Activated CD8-positive, alpha-beta T cell treated with anti-CD3 and anti-CD28 coated beads, Interleukin-2, amount 10 ng/mL, durations not matched to agents 7 days and 5 days (primary cell): ENCODE measurements around the gene DPYD. TPM values are rescaled to one million over a fixed set of nuclear protein-coding genes. Genes with fewer than 3 reads are reported as not detected.

ENCODE experiments used
- ATAC-seq: fragments of 150-1000 bp; cut with Tn5 transposase; one replicate; pipeline ENCODE4 v1.10.0; 2021; ENCODE audit warnings: moderate library complexity
- CTCF ChIA-PET: fragments of 350-600 bp; sonication (Branson Sonifier 250); formaldehyde crosslinking; loops from one replicate; lab custom pipeline; 2021; ENCODE audit warnings: antibody characterized with exemption; lab: Charles Lee
- POLR2A ChIA-PET: fragments of 350-600 bp; sonication (Branson Sonifier 250); formaldehyde crosslinking; loops from one replicate; lab custom pipeline; 2021; ENCODE audit warnings: antibody characterized with exemption; lab: Charles Lee
- DNase-seq: peaks from one replicate; pipeline ENCODE4 v3.0.0-alpha.2; 2020
- H3K27ac Mint-ChIP-seq: one replicate; pipeline ENCODE4 v1.8.0; 2021; ENCODE audit warnings: mild to moderate bottlenecking, mixed read lengths
- H3K27me3 Mint-ChIP-seq: one replicate; pipeline ENCODE4 v1.8.0; 2021; ENCODE audit warnings: low read depth, mixed read lengths
- H3K36me3 Mint-ChIP-seq: one replicate; pipeline ENCODE4 v1.8.0; 2021; ENCODE audit warnings: low read depth, mixed read lengths
- H3K4me1 Mint-ChIP-seq: one replicate; pipeline ENCODE4 v1.8.0; 2021; ENCODE audit warnings: low read depth, mixed read lengths
- H3K4me3 Mint-ChIP-seq: one replicate; pipeline ENCODE4 v1.8.0; 2021; ENCODE audit warnings: mild to moderate bottlenecking, mixed read lengths
- H3K9me3 Mint-ChIP-seq: one replicate; pipeline ENCODE4 v1.8.0; 2022; ENCODE audit warnings: mixed read lengths; ENCODE audit not compliant: insufficient read depth
- total RNA-seq, 2 experiments: library from RNA; stranded (reverse); gene quantifications; one replicate each; pipeline ENCODE4 v1.2.3, GENCODE V29; 2021

The DPYD gene
- total RNA-seq, 2 experiments from 2014 or later, result 41.1 to 43.3 TPM

GRCh38 chr1:97668945-97669344 lies 251.9 kb downstream of the DPYD start:
- H3K4me1 Mint-ChIP-seq, result no peaks in the 10 kb centered on the region
- H3K4me3 Mint-ChIP-seq, result no peak overlapping the region
- ChIA-PET CTCF (interaction anchor here (1.4 kb wide), 1 partner anchor 107 kb away, joined by 3 read pairs; no protein-coding TSS in a partner anchor), POLR2A (no interaction called here)
- no peaks in the 10 kb centered on the region for H3K36me3 Mint-ChIP-seq
- H3K27ac Mint-ChIP-seq, result no peak overlapping the region
- ATAC-seq, result no peak
- no peak for DNase-seq
- no peaks in the 10 kb centered on the region for H3K27me3 Mint-ChIP-seq
- H3K9me3 Mint-ChIP-seq, result no peaks in the 10 kb centered on the region

DNA sequence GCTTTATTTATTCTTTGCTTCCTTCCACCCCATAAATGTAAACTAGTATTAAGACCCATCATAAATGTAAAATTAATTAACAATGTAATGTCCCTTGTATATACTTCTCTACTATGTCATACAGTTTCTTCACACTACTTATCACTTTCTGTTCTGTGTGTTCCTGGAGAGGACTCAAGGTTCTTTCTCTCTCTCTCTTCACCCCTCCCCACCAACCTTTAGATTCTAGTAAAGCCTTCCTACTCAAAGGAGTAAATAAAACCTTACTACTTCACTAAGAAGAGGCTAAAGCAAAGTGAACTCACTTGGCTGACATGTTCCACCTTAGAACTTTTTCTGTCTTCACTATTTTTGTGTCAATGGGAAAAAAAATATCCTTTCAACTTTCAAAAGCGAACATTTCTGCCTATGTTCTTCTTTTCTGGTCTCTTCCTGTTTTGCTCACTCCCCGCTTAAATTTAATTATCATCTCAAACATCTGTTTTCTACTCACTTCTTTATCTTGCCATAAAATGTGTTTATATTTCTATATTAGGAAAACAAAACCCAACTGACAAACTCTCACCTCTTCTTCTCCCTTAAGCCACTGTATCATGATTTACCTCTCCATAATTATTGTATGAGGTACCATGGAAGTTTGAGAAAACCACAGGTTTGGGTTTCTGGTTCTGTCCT lies 260.3 kb downstream of the DPYD start:
- H3K27me3 Mint-ChIP-seq, result no peaks in the 10 kb centered on the region
- no peak overlapping the region for H3K27ac Mint-ChIP-seq
- no peak for DNase-seq
- no peaks in the 10 kb centered on the region for H3K36me3 Mint-ChIP-seq
- ATAC-seq, result no peak
- H3K4me1 Mint-ChIP-seq, result no peaks in the 10 kb centered on the region
- H3K9me3 Mint-ChIP-seq, result no peaks in the 10 kb centered on the region
- CTCF ChIA-PET, result interaction anchor here (0.6 kb wide), 1 partner anchor 411 kb away, joined by 3 read pairs; no protein-coding TSS in a partner anchor
- H3K4me3 Mint-ChIP-seq, result no peak overlapping the region
- POLR2A ChIA-PET, result no interaction called here

DNA sequence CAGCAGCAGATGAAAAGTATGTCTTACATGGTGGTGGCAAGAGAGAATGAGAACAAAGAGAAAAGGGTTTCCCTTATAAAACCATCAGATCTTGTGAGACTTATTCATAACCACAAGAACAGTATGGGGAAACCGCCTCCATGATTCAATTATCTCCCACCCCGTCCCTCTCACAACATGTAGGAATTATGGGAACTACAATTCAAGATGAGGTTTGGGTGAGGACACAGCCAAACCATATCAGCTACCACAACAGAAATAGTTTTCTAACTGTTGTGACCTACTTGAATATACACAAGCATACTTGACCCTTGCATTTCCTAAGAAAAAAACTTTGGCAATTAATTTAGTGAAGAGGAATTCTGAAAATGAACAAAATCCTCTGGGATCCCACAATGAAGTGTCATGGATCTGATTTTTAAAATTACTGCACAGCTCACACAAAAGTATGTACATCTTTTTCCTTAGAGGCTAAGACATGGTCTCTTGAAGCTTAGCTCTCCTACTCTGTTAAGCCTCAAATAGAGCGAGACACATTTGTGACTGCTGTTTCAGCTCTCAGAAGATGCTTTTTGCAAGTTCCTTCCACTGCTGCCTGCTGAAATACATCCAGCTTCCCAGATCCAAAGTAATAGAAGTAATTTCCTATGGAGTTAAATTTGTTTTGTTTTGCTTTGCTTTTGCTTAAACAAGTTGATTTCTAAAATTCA lies 265.8 kb downstream of the DPYD start:
- DNase-seq, result no peak
- POLR2A ChIA-PET, result no interaction called here

GRCh38 chr1:97651250-97651649 lies 269.6 kb downstream of the DPYD start:
- no peaks in the 10 kb centered on the region for H3K4me1 Mint-ChIP-seq
- no peak for DNase-seq
- H3K4me3 Mint-ChIP-seq, result no peak overlapping the region
- POLR2A ChIA-PET, result no interaction called here
- H3K27me3 Mint-ChIP-seq, result no peaks in the 10 kb centered on the region
- peaks cover 2% of the 10 kb centered on the region for H3K36me3 Mint-ChIP-seq
- CTCF ChIA-PET, result no interaction called here
- H3K9me3 Mint-ChIP-seq, result peaks cover 1% of the 10 kb centered on the region
- no peak overlapping the region for H3K27ac Mint-ChIP-seq
- ATAC-seq, result no peak

More for the DNA sequence above, 265.8 kb downstream of the DPYD start:
- CTCF ChIA-PET, result no interaction called here
- no peak for ATAC-seq
- H3K4me3 Mint-ChIP-seq, result no peak overlapping the region
- no peaks in the 10 kb centered on the region for H3K9me3 Mint-ChIP-seq
- H3K27ac Mint-ChIP-seq, result no peak overlapping the region
- no peaks in the 10 kb centered on the region for H3K4me1 Mint-ChIP-seq
- H3K36me3 Mint-ChIP-seq, result no peaks in the 10 kb centered on the region
- no peaks in the 10 kb centered on the region for H3K27me3 Mint-ChIP-seq

GRCh38 chr1:97649591-97649990 lies 271.2 kb downstream of the DPYD start:
- ChIA-PET CTCF (no interaction called here), POLR2A (no interaction called here)
- no peaks in the 10 kb centered on the region for H3K4me1 Mint-ChIP-seq
- DNase-seq (no peak), ATAC-seq (no peak)
- peaks cover 9% of the 10 kb centered on the region for H3K9me3 Mint-ChIP-seq
- no peak overlapping the region for H3K27ac Mint-ChIP-seq
- H3K4me3 Mint-ChIP-seq, result no peak overlapping the region
- H3K36me3 Mint-ChIP-seq, result peaks cover 2% of the 10 kb centered on the region
- no peaks in the 10 kb centered on the region for H3K27me3 Mint-ChIP-seq

GRCh38 chr1:97647776-97648175 lies 273.1 kb downstream of the DPYD start:
- Mint-ChIP-seq H3K9me3 (peaks cover 9% of the 10 kb centered on the region), H3K27me3 (no peaks in the 10 kb centered on the region), H3K27ac (no peak overlapping the region), H3K36me3 (peaks cover 6% of the 10 kb centered on the region), H3K4me3 (no peak overlapping the region), H3K4me1 (no peaks in the 10 kb centered on the region)
- DNase-seq (no peak), ATAC-seq (no peak)
- POLR2A ChIA-PET, result no interaction called here
- CTCF ChIA-PET, result no interaction called here

- ChIA-PET POLR2A (no interaction called here), CTCF (no interaction called here)
- Mint-ChIP-seq H3K9me3 (peaks cover 9% of the 10 kb centered on the region), H3K36me3 (peaks cover 6% of the 10 kb centered on the region), H3K27ac (no peak overlapping the region), H3K4me1 (no peaks in the 10 kb centered on the region), H3K4me3 (no peak overlapping the region), H3K27me3 (no peaks in the 10 kb centered on the region)
- DNase-seq (no peak), ATAC-seq (no peak)
Observed at GRCh38 chr1:97646071-97646470, 274.8 kb downstream of the DPYD start.

GRCh38 chr1:97640677-97641076 lies 280.2 kb downstream of the DPYD start:
- Mint-ChIP-seq H3K9me3 (peaks cover 2% of the 10 kb centered on the region), H3K27ac (no peak overlapping the region), H3K4me1 (no peaks in the 10 kb centered on the region), H3K36me3 (peaks cover 5% of the 10 kb centered on the region), H3K4me3 (no peak overlapping the region), H3K27me3 (no peaks in the 10 kb centered on the region)
- ChIA-PET POLR2A (no interaction called here), CTCF (no interaction called here)
- DNase-seq (no peak), ATAC-seq (no peak)

DNA sequence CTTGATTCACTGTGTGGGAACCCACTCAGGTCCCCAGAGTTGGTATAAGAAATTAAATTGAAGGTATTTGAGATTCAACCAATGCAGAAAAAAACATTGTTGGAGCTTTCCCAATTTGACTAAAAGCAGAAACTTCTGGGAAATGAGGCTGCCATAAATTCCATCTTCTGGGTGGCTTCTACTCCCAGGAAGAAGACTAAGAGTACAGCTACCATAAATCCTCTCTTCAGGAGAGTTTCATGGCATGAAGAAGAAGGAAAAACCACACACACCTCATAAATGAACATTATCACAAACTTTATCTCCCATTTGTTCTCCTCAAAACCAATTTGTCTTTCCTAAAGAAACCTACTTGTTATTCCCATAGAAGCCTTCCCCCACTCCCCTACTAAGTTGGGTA lies 283.9 kb downstream of the DPYD start:
- no peak for ATAC-seq
- Mint-ChIP-seq H3K27ac (no peak overlapping the region), H3K9me3 (no peaks in the 10 kb centered on the region), H3K4me1 (no peaks in the 10 kb centered on the region), H3K27me3 (no peaks in the 10 kb centered on the region), H3K4me3 (no peak overlapping the region), H3K36me3 (no peaks in the 10 kb centered on the region)
- ChIA-PET POLR2A (no interaction called here), CTCF (no interaction called here)
- no peak for DNase-seq

GRCh38 chr1:97634758-97635157 lies 286.1 kb downstream of the DPYD start:
- POLR2A ChIA-PET, result no interaction called here

DNA sequence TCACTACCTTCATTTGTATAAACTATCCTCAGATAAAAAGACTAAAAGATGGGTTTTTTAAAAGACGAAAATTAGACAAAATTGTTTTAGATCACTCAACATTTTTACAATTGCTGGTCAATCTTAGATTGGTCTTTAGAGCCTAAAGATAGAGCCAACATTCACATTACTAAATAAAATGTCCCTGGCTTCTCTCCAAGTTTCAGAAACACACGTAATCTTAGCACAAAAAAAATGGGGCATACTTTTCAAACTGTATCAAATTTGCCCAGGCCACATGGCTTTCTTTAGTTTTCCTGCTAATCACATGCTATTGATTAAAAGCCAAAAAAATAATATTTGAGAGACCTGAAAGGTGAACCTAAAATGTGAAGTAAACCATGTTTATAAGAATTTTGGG lies 288.1 kb downstream of the DPYD start:
- Mint-ChIP-seq H3K4me1 (no peaks in the 10 kb centered on the region), H3K27me3 (no peaks in the 10 kb centered on the region), H3K9me3 (no peaks in the 10 kb centered on the region), H3K4me3 (no peak overlapping the region), H3K27ac (no peak overlapping the region), H3K36me3 (no peaks in the 10 kb centered on the region)
- no peak for DNase-seq
- CTCF ChIA-PET, result no interaction called here
- POLR2A ChIA-PET, result no interaction called here
- ATAC-seq, result no peak

More at GRCh38 chr1:97634758-97635157, 286.1 kb downstream of the DPYD start:
- CTCF ChIA-PET, result no interaction called here
- H3K27ac Mint-ChIP-seq, result no peak overlapping the region
- H3K4me1 Mint-ChIP-seq, result no peaks in the 10 kb centered on the region
- H3K4me3 Mint-ChIP-seq, result no peak overlapping the region
- no peaks in the 10 kb centered on the region for H3K36me3 Mint-ChIP-seq
- DNase-seq (no peak), ATAC-seq (no peak)
- no peaks in the 10 kb centered on the region for H3K9me3 Mint-ChIP-seq
- H3K27me3 Mint-ChIP-seq, result no peaks in the 10 kb centered on the region

DNA sequence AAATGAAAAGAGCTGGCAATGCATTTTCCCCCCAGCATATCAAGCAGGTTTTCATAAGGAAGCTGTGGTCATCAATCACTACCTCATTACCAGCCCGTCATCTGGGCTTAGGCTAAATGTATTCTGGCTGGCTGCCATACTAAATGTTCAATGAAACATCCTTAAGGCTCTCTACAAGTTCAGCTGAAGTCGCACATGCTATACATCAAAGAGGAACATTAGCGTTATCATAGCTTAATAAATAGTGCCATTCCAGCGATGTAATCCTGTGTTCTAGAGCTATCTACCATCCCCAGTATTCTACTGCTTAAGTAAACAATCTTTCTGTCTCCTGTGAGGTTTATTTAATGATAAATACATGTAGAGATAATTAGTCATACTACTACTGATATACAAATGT lies 288.8 kb downstream of the DPYD start:
- ATAC-seq, result no peak
- no peaks in the 10 kb centered on the region for H3K27me3 Mint-ChIP-seq
- no peaks in the 10 kb centered on the region for H3K4me1 Mint-ChIP-seq
- DNase-seq, result no peak
- no peaks in the 10 kb centered on the region for H3K9me3 Mint-ChIP-seq
- POLR2A ChIA-PET, result no interaction called here
- CTCF ChIA-PET, result no interaction called here
- no peak overlapping the region for H3K4me3 Mint-ChIP-seq
- no peak overlapping the region for H3K27ac Mint-ChIP-seq
- no peaks in the 10 kb centered on the region for H3K36me3 Mint-ChIP-seq
